Osteoblast (primary cell): ENCODE measurements around the gene BCL11B. TPM values are rescaled to one million over a fixed set of nuclear protein-coding genes. Genes with fewer than 3 reads are reported as not detected.
A peak's percentile ranks its signal among the peaks of the same experiment; 100 is the strongest.

Experiments
- DNase-seq: peaks from one replicate; pipeline ENCODE4 v3.0.0; 2011; ENCODE audit warnings: low spot score, mixed read lengths; ENCODE audit not compliant: insufficient read length; ENCODE audit errors: missing footprints
- H2AFZ ChIP-seq: 2 replicates; pipeline ENCODE4 v1.6.0; 2011; ENCODE audit warnings: mild to moderate bottlenecking, low read length
- H3K27ac ChIP-seq: 2 replicates; pipeline ENCODE4 v1.5.1; 2011; ENCODE audit warnings: mild to moderate bottlenecking, low read depth, low read length, moderate library complexity
- H3K27me3 ChIP-seq: 2 replicates; pipeline ENCODE4 v1.6.0; 2012; ENCODE audit warnings: mild to moderate bottlenecking, control low read depth, inconsistent platforms, low read length, moderate library complexity; ENCODE audit not compliant: insufficient read depth
- H3K36me3 ChIP-seq: 2 replicates; pipeline ENCODE4 v1.5.1; 2011; ENCODE audit warnings: mild to moderate bottlenecking, low read length, control low read depth, moderate library complexity; ENCODE audit not compliant: insufficient read depth
- H3K4me1 ChIP-seq: 2 replicates; pipeline ENCODE4 v1.5.1; 2011; ENCODE audit warnings: mild to moderate bottlenecking, low read length, control low read depth, moderate library complexity; ENCODE audit not compliant: insufficient read depth
- H3K4me2 ChIP-seq: 2 replicates; pipeline ENCODE4 v1.6.0; 2011; ENCODE audit warnings: mild to moderate bottlenecking, low read length; ENCODE audit not compliant: insufficient read depth
- H3K4me3 ChIP-seq: fragments of 200-600 bp; sonication (generic); 3 replicates; pipeline ENCODE4 v1.5.1; 2012; ENCODE audit warnings: mild to moderate bottlenecking, low read length, inconsistent platforms; ENCODE audit not compliant: insufficient read depth
- H3K79me2 ChIP-seq: 2 replicates; pipeline ENCODE4 v1.6.0; 2012; ENCODE audit warnings: mild to moderate bottlenecking, low read length, control low read depth, inconsistent platforms; ENCODE audit not compliant: insufficient read depth
- H3K9me3 ChIP-seq: 2 replicates; pipeline ENCODE4 v1.5.1; 2011; ENCODE audit warnings: low read depth, low read length, control low read depth
- H4K20me1 ChIP-seq: 2 replicates; pipeline ENCODE4 v1.6.0; 2012; ENCODE audit warnings: mild to moderate bottlenecking, low read length, control low read depth; ENCODE audit not compliant: insufficient read depth
- CTCF ChIP-seq: IDR thresholded peaks from 2 replicates; pipeline ENCODE4 v1.5.1; 2011; ENCODE audit warnings: mild to moderate bottlenecking, low read depth, low read length, moderate library complexity; ENCODE audit errors: extremely low read depth
- total RNA-seq: library from RNA; depleted of rRNA; stranded (reverse); fragments of >200 nt; gene quantifications from 2 replicates; pipeline ENCODE4 v1.2.3, GENCODE V29; 2012

The BCL11B gene
- total RNA-seq, 1 donor = 0.36 TPM

- Histone ChIP-seq H3K9me3 (no peaks in the 10 kb centered on the region), H3K27ac (no peak overlapping the region), H3K4me2 (peak overlapping the region; percentile 83), H3K4me1 (peaks cover 8% of the 10 kb centered on the region), H3K36me3 (no peaks in the 10 kb centered on the region), H3K27me3 (no peaks in the 10 kb centered on the region), H3K4me3 (peak overlapping the region; percentile 61), H3K79me2 (no peaks in the 10 kb centered on the region), H4K20me1 (no peaks in the 10 kb centered on the region), H2AFZ (peak overlapping the region; percentile 56)
- no peak for TF ChIP-seq CTCF
- DNase-seq = peak; percentile 93
These were observed 79.9 kb downstream of the BCL11B start for GRCh38 chr14:99192028-99192621.

GRCh38 chr14:99191395-99192027, 80.5 kb downstream of the BCL11B start:
- Histone ChIP-seq H3K9me3 (no peaks in the 10 kb centered on the region), H3K27me3 (no peaks in the 10 kb centered on the region), H3K4me1 (peaks cover 8% of the 10 kb centered on the region), H3K79me2 (no peaks in the 10 kb centered on the region), H2AFZ (no peak overlapping the region), H3K4me2 (peak overlapping the region; percentile 83), H4K20me1 (no peaks in the 10 kb centered on the region), H3K36me3 (no peaks in the 10 kb centered on the region), H3K27ac (no peak overlapping the region), H3K4me3 (peak overlapping the region; percentile 61)
- TF ChIP-seq CTCF = no peak
- DNase-seq = no peak

GRCh38 chr14:99190696-99191394, 81.2 kb downstream of the BCL11B start:
- H3K4me2 ChIP-seq = no peak overlapping the region

More at GRCh38 chr14:99190696-99191394, 81.2 kb downstream of the BCL11B start:
- Histone ChIP-seq H3K9me3 (no peaks in the 10 kb centered on the region), H3K36me3 (no peaks in the 10 kb centered on the region), H3K27ac (no peak overlapping the region), H2AFZ (no peak overlapping the region), H4K20me1 (no peaks in the 10 kb centered on the region), H3K4me1 (peaks cover 8% of the 10 kb centered on the region), H3K79me2 (no peaks in the 10 kb centered on the region), H3K4me3 (no peak overlapping the region), H3K27me3 (no peaks in the 10 kb centered on the region)
- no peak for DNase-seq
- no peak for TF ChIP-seq CTCF
